Activated CD4-positive, alpha-beta T cell treated with anti-CD3 and anti-CD28 coated beads for 48 hours (primary cell): ENCODE results near the gene C19orf81.
A peak's percentile ranks its signal among the peaks of the same experiment; 100 is the strongest.

Experiments used
- DNase-seq: peaks from one replicate; pipeline ENCODE4 v3.0.0-alpha.2; 2020

The C19orf81 gene

GRCh38 chr19:50659318-50660087, 10.3 kb downstream of the C19orf81 start:
- no peak for DNase-seq

- DNase-seq = no peak
These were observed 10.8 kb downstream of the C19orf81 start for GRCh38 chr19:50660088-50660366.

GRCh38 chr19:50661023-50661422, 11.8 kb downstream of the C19orf81 start:
- DNase-seq = no peak

- DNase-seq = no peak
These were observed 12.8 kb downstream of the C19orf81 start for GRCh38 chr19:50661766-50662650.

- DNase-seq = no peak
These were observed 13.6 kb downstream of the C19orf81 start for GRCh38 chr19:50662651-50663481.

GRCh38 chr19:50663482-50663790, 14.2 kb downstream of the C19orf81 start:
- no peak for DNase-seq

GRCh38 chr19:50664204-50664603, 15.0 kb downstream of the C19orf81 start:
- no peak for DNase-seq

GRCh38 chr19:50666346-50667176, 17.3 kb downstream of the C19orf81 start:
- no peak for DNase-seq

- no peak for DNase-seq
These were observed 18.0 kb downstream of the C19orf81 start for GRCh38 chr19:50667177-50667758.

GRCh38 chr19:50667759-50668231, 18.6 kb downstream of the C19orf81 start:
- no peak for DNase-seq

- no peak for DNase-seq
These were observed 19.2 kb downstream of the C19orf81 start for GRCh38 chr19:50668416-50668815.

GRCh38 chr19:50668879-50669278, 19.6 kb downstream of the C19orf81 start:
- DNase-seq = no peak

- DNase-seq = peak; percentile 70
These were observed 20.3 kb downstream of the C19orf81 start for GRCh38 chr19:50669302-50670101.

- no peak for DNase-seq
These were observed 20.8 kb downstream of the C19orf81 start for GRCh38 chr19:50670102-50670380.

- DNase-seq = no peak
These were observed 23.9 kb downstream of the C19orf81 start for GRCh38 chr19:50673118-50673517.

GRCh38 chr19:50676625-50677197, 27.5 kb downstream of the C19orf81 start:
- no peak for DNase-seq

GRCh38 chr19:50677636-50678035, 28.4 kb downstream of the C19orf81 start:
- DNase-seq = no peak

GRCh38 chr19:50678323-50678722, 29.1 kb downstream of the C19orf81 start:
- DNase-seq = no peak

- peak; percentile 90 for DNase-seq
These were observed 30.2 kb downstream of the C19orf81 start for GRCh38 chr19:50679177-50680125.
